A549 (cell line): ENCODE results near the gene SELL. TPM values are rescaled to one million over a fixed set of nuclear protein-coding genes. Genes with fewer than 3 reads are reported as not detected.

Experiments
- ATAC-seq, 2 experiments: fragments of 200-7000 bp in 1 of 2; fragments of >200 bp in 1 of 2; cut with Nextera tagmentation in 1 of 2; cut with Tn5 transposase in 1 of 2; 3 replicates each; pipeline versions ENCODE4 v1.8.0 to v1.9.1; 2018 to 2020; ENCODE audit warnings: mild to moderate bottlenecking in 1 of 2, moderate library complexity in 1 of 2
- CTCF ChIA-PET: fragments of 300-600 bp; sonication (Branson Sonifier 250); formaldehyde crosslinking; extraction: SDS; loops from one replicate; lab custom pipeline; 2021; ENCODE audit warnings: antibody characterized with exemption, inconsistent platforms; lab: Yijun Ruan, JAX
- POLR2A ChIA-PET: fragments of 350-600 bp; formaldehyde crosslinking; extraction: SDS; loops from one replicate; lab custom pipeline; 2021; ENCODE audit warnings: antibody characterized with exemption, inconsistent platforms; lab: Yijun Ruan, JAX
- DNase-seq, 2 experiments: peaks; one replicate each; pipeline versions ENCODE4 v3.0.0 to v3.0.0-alpha.2; 2011 to 2016; ENCODE audit warnings: low read depth in 1 of 2, low spot score in 1 of 2
- FAIRE-seq: peaks from 2 replicates; lab custom pipeline; 2011; peaks lifted over from hg19 to GRCh38; lab: Jason Lieb, UNC
- H3K27ac ChIP-seq, 2 experiments: fragments of >200 bp; sonication (Bioruptor Twin); formaldehyde crosslinking; 3 replicates each; pipeline ENCODE4 v1.5.1; 2016 to 2017
- H3K4me1 ChIP-seq: fragments of >200 bp; sonication (Bioruptor Twin); formaldehyde crosslinking; 3 replicates; pipeline ENCODE4 v1.6.1; 2016
- H3K4me2 ChIP-seq: fragments of >200 bp; sonication (Bioruptor Twin); formaldehyde crosslinking; 3 replicates; pipeline ENCODE4 v1.6.1; 2016
- H3K4me3 ChIP-seq: fragments of >200 bp; sonication (Bioruptor Twin); formaldehyde crosslinking; 3 replicates; pipeline ENCODE4 v1.5.1; 2016
- H3K9me3 ChIP-seq: fragments of >200 bp; sonication (Bioruptor Twin); formaldehyde crosslinking; 3 replicates; pipeline ENCODE4 v1.6.1; 2016
- BHLHE40 ChIP-seq: IDR thresholded peaks from 2 replicates; pipeline ENCODE4 v1.6.1; 2012; ENCODE audit warnings: low read depth, low read length, inconsistent platforms
- CBX2 ChIP-seq: fragments of 200-600 bp; sonication (generic); IDR thresholded peaks from 2 replicates; pipeline ENCODE4 v1.6.1; 2016; ENCODE audit warnings: low read depth, mild to moderate bottlenecking, borderline replicate concordance
- FOXS1 ChIP-seq: fragments of 250-450 bp; sonication (Bioruptor Pico); IDR thresholded peaks from 2 replicates; pipeline ENCODE4 v1.5.0; 2020; ENCODE audit warnings: mild to moderate bottlenecking, moderate library complexity
- HOXA7 ChIP-seq: fragments of 250-450 bp; sonication (Bioruptor Pico); IDR thresholded peaks from 2 replicates; pipeline ENCODE4 v1.5.0; 2020; ENCODE audit warnings: mild to moderate bottlenecking, moderate library complexity
- HOXB13 ChIP-seq: fragments of 250-450 bp; sonication (Bioruptor Pico); IDR thresholded peaks from 2 replicates; pipeline ENCODE4 v1.5.0; 2020; ENCODE audit warnings: low read depth, mild to moderate bottlenecking, moderate library complexity
- KDM1A ChIP-seq: fragments of 200-600 bp; sonication (generic); IDR thresholded peaks from 2 replicates; pipeline ENCODE4 v1.6.1; 2016; ENCODE audit warnings: low read depth, mild to moderate bottlenecking
- KDM5A ChIP-seq: fragments of 200-600 bp; sonication (generic); IDR thresholded peaks from 2 replicates; pipeline ENCODE4 v1.6.1; 2016; ENCODE audit warnings: antibody characterized with exemption, mild to moderate bottlenecking
- MAFK ChIP-seq: fragments of 450-650 bp; IDR thresholded peaks from 2 replicates; pipeline ENCODE4 v1.6.1; 2014; ENCODE audit not compliant: partially characterized antibody
- MYC ChIP-seq: IDR thresholded peaks from 2 replicates; pipeline ENCODE4 v1.6.1; 2012; ENCODE audit warnings: mild to moderate bottlenecking, inconsistent platforms, low read length, improper control_type of control experiment, borderline replicate concordance
- NFE2L2 ChIP-seq: fragments of 150-350 bp; conservative IDR thresholded peaks from 2 replicates; pipeline ENCODE4 v1.6.1; 2014; ENCODE audit warnings: low read length
- RAD21 ChIP-seq, 2 experiments: fragments of >200 bp in 1 of 2; sonication (Bioruptor Twin) in 1 of 2; formaldehyde crosslinking in 1 of 2; IDR thresholded peaks in 1 of 2; conservative IDR thresholded peaks in 1 of 2; 2 replicates in 1 of 2; 3 replicates in 1 of 2; pipeline ENCODE4 v1.6.1; 2012 to 2018; ENCODE audit warnings: inconsistent platforms in 1 of 2
- RARB ChIP-seq: fragments of 250-450 bp; sonication (Bioruptor Pico); IDR thresholded peaks from 2 replicates; pipeline ENCODE4 v1.8.0; 2021; ENCODE audit warnings: mild to moderate bottlenecking, moderate library complexity
- RCOR1 ChIP-seq: fragments of 150-350 bp; IDR thresholded peaks from 2 replicates; pipeline ENCODE4 v1.6.1; 2014; ENCODE audit warnings: antibody characterized with exemption, low read length, low read depth
- RFX5 ChIP-seq: fragments of 450-650 bp; IDR thresholded peaks from 2 replicates; pipeline ENCODE4 v1.7.1; 2014; ENCODE audit warnings: antibody characterized with exemption, mild to moderate bottlenecking, moderate library complexity
- SMC3 ChIP-seq: fragments of >200 bp; sonication (Bioruptor Twin); formaldehyde crosslinking; IDR thresholded peaks from 3 replicates; pipeline ENCODE4 v1.6.1; 2018; ENCODE audit warnings: inconsistent platforms
- ZC3H11A ChIP-seq: fragments of 450-650 bp; IDR thresholded peaks from 2 replicates; pipeline ENCODE4 v1.6.1; 2014; ENCODE audit warnings: antibody characterized with exemption, mild to moderate bottlenecking
- ZNF302 ChIP-seq: fragments of 250-450 bp; sonication (Bioruptor Pico); IDR thresholded peaks from 2 replicates; pipeline ENCODE4 v1.9.0; 2021; ENCODE audit warnings: inconsistent platforms, mild to moderate bottlenecking, moderate library complexity
- WGBS: methylation state at CpG from one replicate; pipeline ENCODE4 v1.1.6; 2017; ENCODE audit errors: missing lambda C conversion rate; 5-methylcytosine and 5-hydroxymethylcytosine counted together
- polyA plus RNA-seq, 4 experiments: library from polyadenylated mRNA; depleted of rRNA in 3 of 4; stranded (reverse); fragments of >200 nt; fragmentation: RNase III in 1 of 4; extraction: RNeasy Plus Mini Kit Qiagen cat#74134 plus additional on column Dnase treatment in 1 of 4; gene quantifications; 2 replicates in 3 of 4; 3 replicates in 1 of 4; pipeline ENCODE4 v1.2.3, GENCODE V29; 2011 to 2017
- TF ChIP-seq, protein P1 (sequence below): fragments of 250-450 bp; sonication (Bioruptor Pico); IDR thresholded peaks from 2 replicates; pipeline ENCODE4 v1.5.0; 2021; ENCODE audit warnings: mild to moderate bottlenecking, moderate library complexity, borderline replicate concordance
- TF ChIP-seq, protein P2 (sequence below): fragments of >200 bp; sonication (Bioruptor Twin); formaldehyde crosslinking; IDR thresholded peaks from 3 replicates; pipeline ENCODE4 v1.5.1; 2016
- TF ChIP-seq, protein P3 (sequence below): fragments of 250-450 bp; sonication (Bioruptor Pico); IDR thresholded peaks from 2 replicates; pipeline ENCODE4 v1.5.0; 2020; ENCODE audit warnings: low read depth, mild to moderate bottlenecking, moderate library complexity
- TF ChIP-seq, protein P4 (sequence below): fragments of >200 bp; sonication (Bioruptor Twin); formaldehyde crosslinking; IDR thresholded peaks from 2 replicates; pipeline ENCODE4 v1.6.1; 2016
- TF ChIP-seq, protein P5 (sequence below): fragments of 150-350 bp; IDR thresholded peaks from 2 replicates; pipeline ENCODE4 v1.6.1; 2014; ENCODE audit warnings: low read depth, mild to moderate bottlenecking, low read length
- TF ChIP-seq, protein P6 (sequence below): fragments of >200 bp; sonication (Bioruptor Twin); formaldehyde crosslinking; IDR thresholded peaks from 3 replicates; pipeline ENCODE4 v1.6.1; 2016

SELL gene
- polyA plus RNA-seq, 2 of the 4 experiments (the other 2 are of a cell fraction), result 0.39 TPM

DNA sequence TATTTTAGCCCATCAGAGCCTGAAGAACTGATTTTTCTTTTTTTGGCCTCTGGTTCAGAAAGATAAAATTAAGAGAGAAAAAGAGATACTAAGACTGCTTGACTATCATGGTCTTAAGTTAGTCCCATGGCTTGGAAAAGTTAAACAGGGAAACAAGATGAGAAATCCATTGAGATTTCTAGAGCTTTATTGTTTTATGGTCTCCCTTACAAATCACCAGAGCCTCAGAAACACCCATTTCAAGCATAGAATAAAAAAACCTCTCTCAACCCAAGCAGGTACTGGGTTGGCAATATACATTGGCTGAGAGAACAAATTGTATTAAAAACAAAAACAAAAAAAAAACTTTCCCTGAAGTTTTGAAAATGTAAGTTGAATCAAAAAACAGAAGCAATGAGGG, 18.6 kb upstream of the SELL start:
- CTCF ChIA-PET, result interaction anchor here (0.9 kb wide), 1 partner anchor 18 kb away, joined by 3 read pairs; no protein-coding TSS in a partner anchor
- H3K4me3 ChIP-seq, result no peak overlapping the region
- H3K4me1 ChIP-seq, result no peaks in the 10 kb centered on the region
- DNase-seq (no peak), ATAC-seq (no peak), FAIRE-seq (no peak)
- POLR2A ChIA-PET, result no interaction called here
- H3K9me3 ChIP-seq, result no peaks in the 10 kb centered on the region
- TF ChIP-seq RFX5 (no peak), RARB (no peak), RAD21 (conservative IDR thresholded peaks at IDR 0.05 in 1 of 2, IDR thresholded peaks at IDR 0.05 in 1 of 2) (no peak), ZC3H11A (no peak), HOXB13 (CRISPR knock-in tag) (no peak), BHLHE40 (no peak), MYC (no peak)
- TF ChIP-seq, protein P1, sequence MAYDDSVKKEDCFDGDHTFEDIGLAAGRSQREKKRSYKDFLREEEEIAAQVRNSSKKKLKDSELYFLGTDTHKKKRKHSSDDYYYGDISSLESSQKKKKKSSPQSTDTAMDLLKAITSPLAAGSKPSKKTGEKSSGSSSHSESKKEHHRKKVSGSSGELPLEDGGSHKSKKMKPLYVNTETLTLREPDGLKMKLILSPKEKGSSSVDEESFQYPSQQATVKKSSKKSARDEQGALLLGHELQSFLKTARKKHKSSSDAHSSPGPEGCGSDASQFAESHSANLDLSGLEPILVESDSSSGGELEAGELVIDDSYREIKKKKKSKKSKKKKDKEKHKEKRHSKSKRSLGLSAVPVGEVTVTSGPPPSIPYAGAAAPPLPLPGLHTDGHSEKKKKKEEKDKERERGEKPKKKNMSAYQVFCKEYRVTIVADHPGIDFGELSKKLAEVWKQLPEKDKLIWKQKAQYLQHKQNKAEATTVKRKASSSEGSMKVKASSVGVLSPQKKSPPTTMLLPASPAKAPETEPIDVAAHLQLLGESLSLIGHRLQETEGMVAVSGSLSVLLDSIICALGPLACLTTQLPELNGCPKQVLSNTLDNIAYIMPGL (CRISPR knock-in tag), result no peak
- TF ChIP-seq, protein P2, sequence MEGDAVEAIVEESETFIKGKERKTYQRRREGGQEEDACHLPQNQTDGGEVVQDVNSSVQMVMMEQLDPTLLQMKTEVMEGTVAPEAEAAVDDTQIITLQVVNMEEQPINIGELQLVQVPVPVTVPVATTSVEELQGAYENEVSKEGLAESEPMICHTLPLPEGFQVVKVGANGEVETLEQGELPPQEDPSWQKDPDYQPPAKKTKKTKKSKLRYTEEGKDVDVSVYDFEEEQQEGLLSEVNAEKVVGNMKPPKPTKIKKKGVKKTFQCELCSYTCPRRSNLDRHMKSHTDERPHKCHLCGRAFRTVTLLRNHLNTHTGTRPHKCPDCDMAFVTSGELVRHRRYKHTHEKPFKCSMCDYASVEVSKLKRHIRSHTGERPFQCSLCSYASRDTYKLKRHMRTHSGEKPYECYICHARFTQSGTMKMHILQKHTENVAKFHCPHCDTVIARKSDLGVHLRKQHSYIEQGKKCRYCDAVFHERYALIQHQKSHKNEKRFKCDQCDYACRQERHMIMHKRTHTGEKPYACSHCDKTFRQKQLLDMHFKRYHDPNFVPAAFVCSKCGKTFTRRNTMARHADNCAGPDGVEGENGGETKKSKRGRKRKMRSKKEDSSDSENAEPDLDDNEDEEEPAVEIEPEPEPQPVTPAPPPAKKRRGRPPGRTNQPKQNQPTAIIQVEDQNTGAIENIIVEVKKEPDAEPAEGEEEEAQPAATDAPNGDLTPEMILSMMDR, result no peak
- TF ChIP-seq, protein P3, sequence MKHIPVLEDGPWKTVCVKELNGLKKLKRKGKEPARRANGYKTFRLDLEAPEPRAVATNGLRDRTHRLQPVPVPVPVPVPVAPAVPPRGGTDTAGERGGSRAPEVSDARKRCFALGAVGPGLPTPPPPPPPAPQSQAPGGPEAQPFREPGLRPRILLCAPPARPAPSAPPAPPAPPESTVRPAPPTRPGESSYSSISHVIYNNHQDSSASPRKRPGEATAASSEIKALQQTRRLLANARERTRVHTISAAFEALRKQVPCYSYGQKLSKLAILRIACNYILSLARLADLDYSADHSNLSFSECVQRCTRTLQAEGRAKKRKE (CRISPR knock-in tag), result no peak
- no peak overlapping the region for H3K27ac ChIP-seq
- H3K4me2 ChIP-seq, result no peak overlapping the region

DNA sequence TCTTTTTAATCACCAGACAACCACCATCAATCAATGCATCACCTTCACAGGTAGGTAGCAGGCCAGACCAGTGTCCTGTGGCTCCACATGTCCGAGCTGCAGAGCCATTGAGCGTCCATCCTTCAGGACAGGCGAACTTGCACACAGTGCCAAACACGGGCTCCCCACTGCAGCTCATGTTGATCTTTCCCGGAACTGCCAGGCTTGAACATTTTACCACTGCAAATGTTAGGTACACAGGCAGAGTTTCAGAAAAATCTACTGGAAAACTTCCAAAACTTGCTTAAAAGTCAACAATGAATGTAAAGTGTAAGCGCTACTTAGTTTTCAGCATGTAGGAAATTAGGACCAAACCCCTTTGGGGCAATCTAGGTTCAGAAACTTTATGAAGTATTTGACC, 15.9 kb upstream of the SELL start:
- 45% methylated on average over 6 of the region's 6 CpGs for WGBS
- ATAC-seq, result no peak
- Histone ChIP-seq H3K4me2 (no peak overlapping the region), H3K4me1 (no peaks in the 10 kb centered on the region), H3K27ac (no peak overlapping the region), H3K4me3 (no peak overlapping the region), H3K9me3 (no peaks in the 10 kb centered on the region)
- no peak for FAIRE-seq
- POLR2A ChIA-PET, result no interaction called here
- no peak for DNase-seq
- CTCF ChIA-PET, result interaction anchor here (1.1 kb wide), 2 partner anchors 10 to 15 kb away, joined by 3 to 4 read pairs; no protein-coding TSS in a partner anchor
- TF ChIP-seq HOXA7 (CRISPR knock-in tag) (no peak), CBX2 (no peak), SMC3 (no peak), MAFK (no peak), ZNF302 (CRISPR knock-in tag) (no peak), KDM1A (no peak), RAD21 (conservative IDR thresholded peaks at IDR 0.05 in 1 of 2, IDR thresholded peaks at IDR 0.05 in 1 of 2) (no peak), NFE2L2 (no peak), FOXS1 (CRISPR knock-in tag) (no peak), KDM5A (no peak), RCOR1 (no peak), RFX5 (no peak)
- TF ChIP-seq, protein P1 (CRISPR knock-in tag), result no peak
- TF ChIP-seq, protein P4, sequence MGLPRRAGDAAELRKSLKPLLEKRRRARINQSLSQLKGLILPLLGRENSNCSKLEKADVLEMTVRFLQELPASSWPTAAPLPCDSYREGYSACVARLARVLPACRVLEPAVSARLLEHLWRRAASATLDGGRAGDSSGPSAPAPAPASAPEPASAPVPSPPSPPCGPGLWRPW, result no peak
- TF ChIP-seq, protein P5, sequence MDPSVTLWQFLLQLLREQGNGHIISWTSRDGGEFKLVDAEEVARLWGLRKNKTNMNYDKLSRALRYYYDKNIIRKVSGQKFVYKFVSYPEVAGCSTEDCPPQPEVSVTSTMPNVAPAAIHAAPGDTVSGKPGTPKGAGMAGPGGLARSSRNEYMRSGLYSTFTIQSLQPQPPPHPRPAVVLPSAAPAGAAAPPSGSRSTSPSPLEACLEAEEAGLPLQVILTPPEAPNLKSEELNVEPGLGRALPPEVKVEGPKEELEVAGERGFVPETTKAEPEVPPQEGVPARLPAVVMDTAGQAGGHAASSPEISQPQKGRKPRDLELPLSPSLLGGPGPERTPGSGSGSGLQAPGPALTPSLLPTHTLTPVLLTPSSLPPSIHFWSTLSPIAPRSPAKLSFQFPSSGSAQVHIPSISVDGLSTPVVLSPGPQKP, result no peak
- TF ChIP-seq, protein P6, sequence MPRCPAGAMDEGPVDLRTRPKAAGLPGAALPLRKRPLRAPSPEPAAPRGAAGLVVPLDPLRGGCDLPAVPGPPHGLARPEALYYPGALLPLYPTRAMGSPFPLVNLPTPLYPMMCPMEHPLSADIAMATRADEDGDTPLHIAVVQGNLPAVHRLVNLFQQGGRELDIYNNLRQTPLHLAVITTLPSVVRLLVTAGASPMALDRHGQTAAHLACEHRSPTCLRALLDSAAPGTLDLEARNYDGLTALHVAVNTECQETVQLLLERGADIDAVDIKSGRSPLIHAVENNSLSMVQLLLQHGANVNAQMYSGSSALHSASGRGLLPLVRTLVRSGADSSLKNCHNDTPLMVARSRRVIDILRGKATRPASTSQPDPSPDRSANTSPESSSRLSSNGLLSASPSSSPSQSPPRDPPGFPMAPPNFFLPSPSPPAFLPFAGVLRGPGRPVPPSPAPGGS, result no peak
